IPS-NIHi7 (cell line): Measurements from ENCODE around the gene OVOL2.

Experiments used
- DNase-seq: peaks from one replicate; pipeline ENCODE4 v3.0.0; 2012; ENCODE audit warnings: mixed read lengths; ENCODE audit errors: extremely low spot score

OVOL2 gene

DNA sequence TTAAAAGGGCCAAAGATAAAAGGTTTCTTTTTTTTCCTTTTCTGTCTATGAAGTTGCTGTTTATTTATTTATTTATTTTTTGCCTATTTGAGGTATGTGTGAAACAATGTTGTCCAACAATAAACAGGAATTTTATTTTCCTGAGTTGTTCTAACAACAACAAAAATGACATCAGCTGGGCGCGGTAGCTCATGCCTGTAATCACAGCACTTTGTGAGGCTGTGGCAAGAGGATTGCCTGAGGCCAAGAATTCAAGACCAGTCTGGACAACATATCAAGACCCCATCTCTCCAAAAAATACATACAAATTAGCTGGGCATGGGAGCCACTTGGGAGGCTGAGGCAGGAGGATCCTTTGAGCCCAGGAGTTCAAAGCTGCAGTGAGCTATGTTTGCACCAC, 44.8 kb downstream of the OVOL2 start:
- no peak for DNase-seq

DNA sequence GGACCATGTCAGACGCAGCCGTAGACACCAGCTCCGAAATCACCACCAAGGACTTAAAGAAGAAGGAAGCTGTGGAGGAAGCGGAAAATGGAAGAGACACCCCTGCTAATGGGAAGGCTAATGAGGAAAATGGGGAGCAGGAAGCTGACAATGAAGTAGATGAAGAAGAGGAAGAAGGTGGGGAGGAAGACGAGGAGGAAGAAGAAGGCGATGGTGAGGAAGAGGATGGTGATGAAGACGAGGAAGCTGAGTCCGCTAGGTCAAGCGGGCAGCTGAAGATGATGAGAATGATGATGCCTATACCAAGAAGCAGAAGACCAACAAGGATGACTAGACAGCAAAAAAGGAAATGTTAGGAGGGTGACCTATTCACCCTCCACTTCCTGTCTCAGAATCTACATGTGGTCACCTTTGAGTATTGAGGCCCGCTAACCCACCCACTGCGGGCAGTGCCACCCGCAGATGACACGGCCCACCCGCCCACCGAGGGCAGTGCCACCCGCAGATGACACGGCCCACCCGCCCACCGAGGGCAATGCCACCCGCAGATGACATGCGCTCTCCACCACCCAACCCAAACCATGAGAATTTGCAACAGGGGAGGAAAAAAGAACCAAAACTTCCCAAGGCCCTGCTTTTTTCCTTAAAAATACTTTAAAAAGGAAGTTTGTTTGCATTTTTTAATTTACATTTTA, 45.6 kb downstream of the OVOL2 start:
- no peak for DNase-seq

DNA sequence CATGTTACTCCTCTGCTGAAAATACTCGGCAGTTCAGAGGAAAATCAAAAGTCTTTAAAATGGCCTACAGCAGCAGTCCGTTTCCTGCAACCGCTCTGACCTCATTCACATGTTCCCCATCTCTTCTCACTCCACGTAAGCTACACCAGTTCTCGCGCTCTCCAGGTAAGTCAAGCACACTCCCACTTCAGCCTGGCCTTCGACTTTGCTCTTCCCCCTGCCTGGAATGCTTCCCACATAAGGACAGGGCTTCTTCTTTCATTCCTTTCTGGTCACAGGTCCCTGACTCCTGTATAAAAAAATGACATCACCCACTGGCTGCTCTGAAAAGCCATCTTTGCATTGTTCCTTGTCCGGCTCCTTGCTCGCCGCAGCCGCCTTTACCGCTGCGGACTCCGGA, 46.2 kb downstream of the OVOL2 start:
- DNase-seq, result no peak

DNA sequence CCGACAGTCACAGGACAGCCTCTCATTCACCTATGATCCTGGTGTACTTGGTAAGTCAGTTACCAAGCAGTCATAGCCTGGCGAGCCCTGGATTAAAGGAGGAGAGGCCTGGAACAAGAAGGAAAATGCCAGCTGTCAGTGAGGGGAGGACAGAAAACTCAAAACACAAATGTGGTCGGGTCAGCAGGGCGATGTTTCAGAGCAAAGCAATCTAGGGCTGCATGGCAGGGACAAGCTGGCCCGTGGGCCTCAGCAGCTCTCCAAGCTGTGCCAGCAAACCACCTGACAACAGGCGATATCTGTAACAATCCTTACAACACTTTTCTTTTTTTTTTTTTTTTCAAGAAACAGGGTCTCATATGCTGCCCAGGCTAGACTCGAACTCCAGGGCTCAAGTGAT, 48.6 kb downstream of the OVOL2 start:
- DNase-seq, result no peak

DNA sequence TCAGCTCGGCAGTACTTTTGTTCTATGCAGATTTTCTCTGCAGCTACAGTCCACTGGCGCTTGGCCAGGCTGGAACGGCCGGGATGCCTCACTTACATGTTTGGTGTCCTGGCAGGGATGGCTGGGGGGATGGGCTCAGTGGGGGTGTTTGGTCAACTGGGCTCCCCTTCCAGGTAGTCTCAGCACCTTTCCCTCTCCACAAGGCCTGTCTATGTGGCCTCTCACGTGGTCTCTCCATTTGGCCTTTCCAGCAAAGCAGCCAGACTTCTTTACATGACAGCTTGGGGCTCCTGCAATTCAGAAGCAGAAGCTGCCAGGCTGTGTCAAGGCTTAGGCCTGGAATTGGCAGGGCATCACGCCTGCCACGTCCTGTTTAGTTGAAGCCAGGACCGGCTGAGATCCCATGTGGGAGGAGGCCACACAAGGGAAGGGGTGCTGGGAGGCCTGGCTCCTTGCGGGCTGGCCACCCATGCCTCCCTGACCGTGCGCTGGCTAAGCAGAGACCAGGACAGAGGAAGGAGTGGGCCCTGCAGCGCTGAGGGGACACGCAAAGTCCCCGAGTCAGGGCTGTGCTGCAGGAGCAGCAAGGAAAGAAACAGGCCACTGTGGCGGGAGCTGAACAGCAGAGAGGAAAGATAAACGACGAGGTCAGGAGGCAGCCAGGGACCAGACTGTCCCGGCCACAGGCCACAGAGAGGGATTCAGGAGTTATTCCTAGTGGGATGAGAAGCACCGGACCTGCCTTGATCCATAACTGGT, 50.0 kb downstream of the OVOL2 start:
- DNase-seq, result no peak

DNA sequence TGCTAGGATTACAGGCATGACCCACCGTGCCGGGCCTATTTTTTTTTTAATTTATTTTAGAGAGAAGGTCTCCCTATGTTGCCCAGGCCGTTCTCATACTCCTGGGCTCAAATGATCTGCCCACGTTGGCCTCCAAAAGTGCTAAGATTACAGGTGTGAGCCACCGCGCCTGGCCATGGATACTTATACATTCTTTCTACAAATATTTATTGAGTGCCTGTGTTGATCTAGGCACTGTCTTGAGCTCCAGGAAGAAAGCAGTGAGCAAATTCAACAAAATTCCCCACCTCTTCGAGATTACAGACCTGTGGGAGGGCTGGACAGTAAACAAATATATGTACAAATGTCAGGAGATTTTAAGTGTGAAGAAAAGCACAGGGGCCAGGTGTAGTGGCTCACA, 51.0 kb downstream of the OVOL2 start:
- DNase-seq, result no peak

DNA sequence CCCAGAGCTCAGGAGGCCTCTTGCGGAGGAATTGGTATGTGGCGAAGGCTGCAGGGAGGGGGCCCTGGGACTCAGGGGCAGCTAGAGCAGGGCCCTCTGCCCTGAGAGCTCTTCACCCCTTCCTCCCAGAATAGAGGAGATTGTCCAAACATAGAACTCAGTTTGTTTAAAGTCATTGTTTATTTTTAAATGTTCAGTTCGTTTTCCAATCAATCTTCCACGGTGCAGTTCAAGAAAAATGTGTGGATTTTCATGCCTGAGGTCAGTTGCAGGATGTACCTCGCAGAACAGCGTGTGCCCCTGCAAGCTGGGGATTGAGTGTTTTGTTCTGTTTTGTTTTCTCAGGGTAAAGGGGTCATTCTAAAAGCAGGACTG, 51.7 kb downstream of the OVOL2 start:
- DNase-seq, result no peak

DNA sequence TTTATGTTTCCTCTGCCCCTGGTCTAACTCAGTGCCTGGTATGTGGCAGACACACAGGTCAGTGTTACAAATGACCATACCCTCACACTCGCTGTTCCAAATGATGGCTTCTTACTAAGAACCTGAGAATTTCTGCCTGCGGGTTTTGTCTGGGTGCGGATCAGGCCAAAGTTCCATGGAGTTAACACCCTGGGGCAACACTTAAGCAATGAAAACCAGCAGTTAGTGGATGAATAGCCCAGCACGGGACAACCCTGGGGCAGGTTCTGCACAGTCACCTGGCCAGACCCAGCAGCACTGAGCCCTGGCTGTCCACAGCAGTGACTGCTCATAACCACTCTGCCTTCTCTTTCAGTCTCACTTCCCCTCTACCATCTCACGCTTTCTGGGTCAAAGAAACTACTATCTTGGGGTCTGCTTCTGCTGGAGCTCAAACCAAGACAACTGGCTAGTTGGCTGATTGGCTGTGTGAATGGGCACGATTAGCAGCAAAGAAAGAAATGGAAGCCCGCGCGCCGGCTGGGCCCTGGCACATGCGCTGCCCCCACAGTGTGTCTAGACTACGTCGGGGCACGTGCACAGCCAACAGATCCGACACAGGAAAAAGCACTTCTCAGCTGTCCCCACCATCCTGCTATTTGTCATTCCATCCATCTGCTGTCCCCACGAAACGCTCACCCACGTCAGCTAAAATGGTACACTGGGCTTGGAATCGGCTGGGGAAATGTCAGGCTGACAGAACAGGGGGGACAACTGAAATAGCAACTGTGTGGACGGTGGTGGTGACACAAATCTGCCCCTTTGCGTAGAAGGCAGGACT, 52.3 kb downstream of the OVOL2 start:
- DNase-seq, result peak; percentile 48

DNA sequence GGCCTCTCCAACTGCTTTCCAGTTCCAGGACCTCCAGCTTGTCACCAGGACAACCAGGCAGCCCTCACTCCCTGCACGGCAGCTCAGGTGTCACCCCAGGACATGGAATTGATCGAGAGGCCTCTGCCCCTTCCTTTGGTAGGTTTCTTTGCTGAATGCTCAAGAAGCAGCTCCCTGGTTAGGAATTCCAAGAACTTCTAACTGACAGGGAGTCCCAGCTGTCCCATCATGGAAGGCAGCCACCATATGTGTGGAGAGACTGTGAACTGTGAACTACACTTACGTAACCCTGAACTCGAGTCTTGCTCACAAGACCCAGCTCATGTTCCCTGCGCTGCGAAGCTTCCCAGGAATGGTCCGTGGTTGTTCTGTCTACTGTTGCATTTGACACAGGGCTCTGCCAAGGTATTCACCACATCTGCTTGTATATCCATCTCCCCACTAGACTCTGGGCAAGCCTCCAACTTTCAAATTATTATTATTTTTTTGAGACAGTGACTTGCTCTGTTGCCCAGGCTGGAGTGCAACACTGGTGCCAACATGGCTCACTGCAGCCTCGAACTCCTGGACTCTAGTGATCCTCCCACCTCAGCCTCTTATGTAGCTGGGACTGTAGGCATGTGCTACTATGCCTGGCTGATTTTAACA, 53.2 kb downstream of the OVOL2 start:
- DNase-seq, result no peak

DNA sequence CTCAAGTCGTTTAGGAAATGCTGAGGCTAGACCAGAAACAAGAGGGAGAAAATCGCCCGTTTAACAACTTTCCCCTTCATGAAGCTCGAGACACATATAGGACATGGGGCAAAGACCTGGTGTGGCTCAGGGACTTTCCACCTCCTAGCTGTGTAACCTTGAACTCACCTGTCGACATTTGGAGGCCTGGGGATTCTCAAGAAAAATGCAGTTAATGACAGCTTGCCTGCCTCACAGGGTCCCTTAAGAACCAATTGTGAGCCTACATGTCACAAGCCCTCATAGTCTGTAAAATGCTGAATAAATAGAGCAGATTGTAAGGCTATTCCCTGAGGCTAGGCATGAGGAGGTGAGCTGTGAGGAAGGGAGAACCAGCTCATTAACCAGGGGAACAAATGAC, 53.8 kb downstream of the OVOL2 start:
- DNase-seq, result no peak

DNA sequence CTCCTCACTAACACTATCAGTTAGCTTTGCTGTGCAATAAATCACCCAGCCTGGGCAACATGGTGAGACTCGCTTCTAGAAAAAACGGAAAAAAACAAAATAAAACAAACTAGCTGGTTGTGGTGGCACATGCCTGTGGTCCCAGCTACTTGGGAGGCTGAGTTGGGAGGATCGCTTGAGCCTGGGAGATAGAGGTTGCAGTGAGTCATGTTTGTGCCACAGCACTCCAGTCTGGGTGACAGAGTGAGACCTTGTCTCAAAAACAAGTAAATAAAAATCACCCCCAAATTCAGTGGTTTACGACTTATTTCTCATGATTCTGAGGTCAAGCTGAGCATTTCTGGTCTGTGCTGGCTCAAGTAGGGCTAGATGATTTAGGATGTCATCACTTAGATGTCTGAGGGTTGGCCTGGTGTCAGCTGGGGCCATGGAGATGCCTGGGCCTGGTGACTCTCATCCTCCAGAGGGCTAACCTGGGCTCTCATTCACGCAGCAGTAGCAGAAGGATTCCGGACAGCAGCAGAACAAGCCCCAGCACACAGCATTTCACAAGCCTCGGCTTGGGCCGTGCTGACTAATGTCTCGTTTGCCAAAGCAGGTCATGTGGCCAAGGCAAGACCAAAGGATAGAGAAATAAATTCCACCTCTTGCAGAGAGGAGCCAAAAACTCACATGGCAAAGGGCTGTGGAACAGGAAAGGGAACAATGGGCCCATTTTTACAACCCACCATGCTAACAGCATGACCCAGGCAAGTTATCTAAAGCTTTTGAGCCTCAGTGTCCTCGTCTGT, 56.4 kb downstream of the OVOL2 start:
- peak; percentile 15 for DNase-seq

DNA sequence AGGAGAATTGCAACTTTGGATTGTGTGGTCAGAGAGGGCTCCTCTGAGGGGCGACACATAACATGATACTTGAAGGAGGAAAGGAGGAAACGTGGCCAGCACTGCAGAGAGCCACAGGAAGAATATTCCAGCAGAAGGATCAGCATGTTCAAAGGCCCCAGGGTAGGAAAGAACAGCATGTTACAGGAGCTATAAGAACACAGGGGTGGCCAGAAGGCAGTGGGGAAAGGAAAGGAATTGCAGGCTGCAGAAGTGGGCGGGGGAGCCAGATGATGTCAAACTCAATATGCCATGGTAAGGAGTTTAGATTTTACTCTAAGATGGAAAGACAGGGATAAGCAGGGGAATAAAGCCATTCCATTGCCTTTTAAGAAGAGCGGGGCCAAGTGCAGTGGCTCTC, 58.1 kb downstream of the OVOL2 start:
- no peak for DNase-seq

DNA sequence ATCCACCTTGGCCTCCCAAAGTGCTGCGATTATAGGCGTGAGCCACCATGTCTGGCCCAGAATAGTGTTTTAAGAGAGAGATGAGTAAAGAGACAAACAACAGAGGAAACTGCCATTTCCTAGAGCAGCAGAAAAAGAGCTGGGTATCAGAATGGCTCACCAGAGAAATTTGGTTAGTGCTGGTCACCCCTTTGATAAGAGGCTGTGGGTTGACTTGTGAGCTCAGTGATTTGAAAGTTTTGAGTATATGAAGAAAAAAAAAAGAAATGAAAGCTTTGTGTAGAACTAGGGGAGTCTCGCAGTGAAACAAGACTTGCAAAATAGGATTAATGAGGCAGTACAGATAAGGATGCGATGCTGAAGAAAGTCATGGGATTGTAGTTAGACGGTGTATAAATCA, 59.3 kb downstream of the OVOL2 start:
- no peak for DNase-seq

DNA sequence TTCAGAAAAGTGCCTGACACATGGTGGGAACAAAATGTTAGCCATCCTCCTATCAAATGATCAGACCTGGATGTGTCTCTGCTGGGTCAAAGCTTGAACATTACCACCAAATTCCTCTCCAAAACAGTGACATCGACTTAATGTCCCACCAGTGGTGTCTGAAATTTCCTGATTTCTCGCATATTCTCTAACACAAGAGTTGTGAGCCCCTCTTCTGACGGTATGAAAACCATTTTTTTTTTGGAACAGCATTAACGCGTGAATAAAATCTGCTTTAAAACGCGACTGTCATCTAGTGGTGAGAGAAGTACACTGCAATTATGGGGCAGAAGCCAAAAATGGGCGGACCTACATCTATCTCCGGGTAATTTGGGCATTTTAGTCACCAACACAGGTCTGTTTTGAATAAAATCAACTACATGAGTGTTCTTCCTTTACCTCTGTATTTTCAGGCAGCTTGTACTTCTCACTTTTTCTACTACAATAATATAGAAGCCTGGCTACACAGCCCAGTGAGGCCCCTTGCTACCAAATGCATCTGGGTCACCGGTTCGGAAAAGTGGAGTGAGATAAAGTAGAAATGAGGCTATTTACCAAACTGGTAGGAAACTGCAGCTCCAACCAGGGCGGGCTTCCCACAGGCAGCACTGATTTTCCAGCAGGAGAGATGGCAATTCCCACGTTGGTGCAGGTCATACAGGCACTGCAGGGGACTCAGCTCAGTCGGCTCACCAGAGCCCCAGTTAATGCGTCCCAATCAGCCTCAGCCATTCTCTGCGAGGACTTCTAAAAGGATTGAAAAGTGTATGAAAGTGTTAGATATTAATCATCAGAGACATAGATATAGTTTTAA, 61.5 kb downstream of the OVOL2 start:
- DNase-seq, result peak; percentile 65

DNA sequence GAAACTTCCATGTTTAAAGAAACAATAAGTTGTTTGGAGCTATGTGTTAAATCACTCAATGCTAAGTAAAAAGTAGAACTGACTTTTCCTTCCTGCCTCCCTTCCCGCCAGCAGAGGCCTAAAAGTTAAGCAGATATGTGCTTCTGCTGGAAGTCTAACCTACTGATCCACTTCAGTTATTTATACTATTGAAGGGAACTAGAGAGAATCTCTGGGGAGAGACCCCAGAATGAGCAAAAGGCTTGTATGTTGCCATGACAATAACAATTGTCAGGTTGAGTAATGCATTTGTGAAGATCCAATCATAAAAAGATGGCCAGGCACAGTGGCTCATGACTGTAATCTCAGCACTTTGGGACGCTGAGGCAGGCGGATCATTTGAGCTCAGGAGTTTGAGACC, 64.2 kb downstream of the OVOL2 start:
- no peak for DNase-seq

DNA sequence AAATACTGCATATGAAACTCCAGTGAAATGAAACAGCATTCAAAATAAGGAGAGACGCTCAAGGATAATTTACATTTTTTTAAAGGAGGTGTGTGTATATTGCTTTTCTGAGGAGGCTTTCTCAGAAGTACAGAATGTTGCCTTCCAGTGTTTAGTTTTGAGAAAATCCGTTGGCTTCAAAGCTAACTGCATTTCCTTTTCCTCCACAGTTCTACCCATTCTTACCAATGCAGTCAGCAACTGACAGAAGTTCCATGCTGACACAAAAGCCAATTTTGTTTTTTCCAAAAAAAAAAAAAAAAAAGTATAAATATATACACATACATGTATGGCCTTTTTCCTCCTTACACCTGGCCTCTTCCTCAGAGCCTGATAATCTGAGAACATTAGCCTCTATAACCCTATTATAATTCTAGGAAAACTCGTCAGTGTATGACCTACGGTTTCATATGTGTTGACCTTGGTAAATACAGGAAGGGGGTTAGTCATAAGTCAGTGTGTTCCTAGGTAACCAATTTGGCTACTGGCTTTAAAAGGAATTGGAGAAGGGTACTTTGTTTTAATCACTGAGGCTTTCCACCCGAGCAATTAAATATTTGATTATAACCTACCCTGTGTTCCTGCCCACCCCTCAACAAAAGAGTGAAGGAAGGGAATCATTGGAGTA, 64.7 kb downstream of the OVOL2 start:
- DNase-seq, result no peak

DNA sequence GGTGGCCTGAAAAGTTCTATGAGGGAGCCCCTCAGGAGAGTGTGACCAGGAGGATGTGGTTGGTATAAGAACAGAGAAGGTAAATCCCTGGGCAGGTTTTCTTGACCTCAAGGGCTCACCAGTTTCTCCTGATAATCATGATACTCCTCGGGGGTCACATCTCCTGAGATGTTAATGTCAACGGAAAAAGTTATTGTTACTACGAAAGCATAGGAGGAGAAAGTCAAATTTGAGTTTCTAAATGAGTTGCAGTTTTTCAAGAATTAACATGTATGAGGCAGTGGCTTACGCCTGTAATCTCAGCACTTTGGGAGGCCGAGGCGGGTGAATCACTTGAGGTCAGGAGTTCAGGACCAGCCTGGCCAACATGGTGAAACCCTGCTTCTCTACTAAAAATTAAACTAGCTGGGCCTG, 65.5 kb downstream of the OVOL2 start:
- no peak for DNase-seq

DNA sequence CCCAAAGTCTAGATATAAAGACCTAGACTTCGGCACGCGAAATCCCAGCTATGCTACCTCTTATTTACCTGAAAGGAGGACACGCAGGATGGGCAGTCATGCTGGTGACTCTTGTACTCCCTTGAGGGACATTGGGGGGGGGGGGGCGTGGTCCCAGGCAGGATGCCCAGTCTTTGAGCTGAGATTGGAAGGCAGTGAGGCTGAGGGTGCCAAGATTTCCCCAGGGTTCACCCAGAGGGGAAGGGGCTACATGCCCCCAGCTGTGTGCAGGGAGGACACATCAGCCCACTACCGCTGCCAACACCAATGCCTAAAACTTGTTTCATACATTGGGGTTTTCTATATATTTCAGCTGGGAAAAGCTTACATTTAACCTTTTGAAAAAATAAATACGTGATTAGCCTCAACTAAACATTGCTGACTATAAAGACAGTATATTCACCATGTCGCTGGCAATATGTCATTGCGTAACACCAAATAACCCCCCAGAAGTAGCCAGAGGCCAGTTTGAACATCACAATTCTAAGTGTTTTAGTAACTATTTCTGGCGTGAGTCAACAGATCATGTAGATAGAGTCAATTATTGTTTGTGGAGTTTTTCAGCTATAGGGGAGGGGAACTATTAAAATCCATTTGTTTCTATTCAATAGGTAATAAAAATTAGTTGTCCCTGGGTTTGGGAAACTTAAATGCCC, 67.3 kb downstream of the OVOL2 start:
- DNase-seq, result no peak

DNA sequence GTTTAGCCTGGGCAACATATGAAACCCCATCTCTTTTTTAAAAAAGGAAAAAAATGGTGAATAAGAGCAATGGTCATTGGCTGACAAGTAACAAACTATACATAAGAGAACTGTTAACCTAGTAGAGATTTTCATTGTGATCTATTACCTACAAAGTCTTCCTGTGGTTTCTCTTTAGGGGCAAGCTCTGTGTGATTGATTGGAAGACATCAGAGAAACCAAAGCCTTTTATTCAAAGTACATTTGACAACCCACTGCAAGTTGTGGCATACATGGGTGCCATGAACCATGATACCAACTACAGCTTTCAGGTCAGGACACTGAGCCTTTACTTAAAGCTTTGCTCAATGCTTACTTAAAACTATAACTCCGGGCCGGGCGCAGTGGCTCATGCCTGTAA, 69.7 kb downstream of the OVOL2 start:
- DNase-seq, result no peak
